ENCODE measurements around the gene ABHD12. TPM values are rescaled to one million over a fixed set of nuclear protein-coding genes. Genes with fewer than 3 reads are reported as not detected.

ABHD12 gene
- total and polyA plus RNA-seq, 2 donors (not counting 1 experiment from before 2014, with no cell fraction given) = 9.6 to 28.3 TPM

- H3K4me3 ChIP-seq (ENCODE audit: control extremely low read depth in 1 of 5, extremely low read depth in 1 of 5, insufficient read depth in 1 of 5, low read depth in 2 of 5, low read length in 4 of 5) = no peak overlapping the region
- no peak overlapping the region for H3K9ac ChIP-seq (ENCODE audit: low read length)
- H3K79me2 ChIP-seq (ENCODE audit: control insufficient read depth, insufficient read depth, low read length) = peaks cover 39% of the 10 kb centered on the region
- ChIA-PET CTCF (interaction anchor here (0.5 kb wide), 1 partner anchor 160 kb away, joined by 3 read pairs; no protein-coding TSS in a partner anchor), POLR2A (no interaction called here)
- ATAC-seq (ENCODE audit: low read depth) = no peak
- peaks cover 12% of the 10 kb centered on the region for H3K4me1 Mint-ChIP-seq
- H3K27ac ChIP-seq (ENCODE audit: low read length in 2 of 2) = no peak overlapping the region
- H3K27me3 Mint-ChIP-seq = no peaks in the 10 kb centered on the region
- peaks cover 11% of the 10 kb centered on the region for H4K20me1 ChIP-seq (ENCODE audit: control insufficient read depth, insufficient read depth, low read length, poor library complexity, severe bottlenecking)
- TF ChIP-seq, protein P1, sequence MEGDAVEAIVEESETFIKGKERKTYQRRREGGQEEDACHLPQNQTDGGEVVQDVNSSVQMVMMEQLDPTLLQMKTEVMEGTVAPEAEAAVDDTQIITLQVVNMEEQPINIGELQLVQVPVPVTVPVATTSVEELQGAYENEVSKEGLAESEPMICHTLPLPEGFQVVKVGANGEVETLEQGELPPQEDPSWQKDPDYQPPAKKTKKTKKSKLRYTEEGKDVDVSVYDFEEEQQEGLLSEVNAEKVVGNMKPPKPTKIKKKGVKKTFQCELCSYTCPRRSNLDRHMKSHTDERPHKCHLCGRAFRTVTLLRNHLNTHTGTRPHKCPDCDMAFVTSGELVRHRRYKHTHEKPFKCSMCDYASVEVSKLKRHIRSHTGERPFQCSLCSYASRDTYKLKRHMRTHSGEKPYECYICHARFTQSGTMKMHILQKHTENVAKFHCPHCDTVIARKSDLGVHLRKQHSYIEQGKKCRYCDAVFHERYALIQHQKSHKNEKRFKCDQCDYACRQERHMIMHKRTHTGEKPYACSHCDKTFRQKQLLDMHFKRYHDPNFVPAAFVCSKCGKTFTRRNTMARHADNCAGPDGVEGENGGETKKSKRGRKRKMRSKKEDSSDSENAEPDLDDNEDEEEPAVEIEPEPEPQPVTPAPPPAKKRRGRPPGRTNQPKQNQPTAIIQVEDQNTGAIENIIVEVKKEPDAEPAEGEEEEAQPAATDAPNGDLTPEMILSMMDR (IDR thresholded peaks at IDR 0.05) = no peak
- no peak for TF ChIP-seq EZH2 (IDR thresholded peaks at IDR 0.05; ENCODE audit: borderline replicate concordance, insufficient read depth, low read depth, low read length, poor library complexity, severe bottlenecking)
- no peak for DNase-seq
- no peaks in the 10 kb centered on the region for H3K9me3 ChIP-seq (ENCODE audit: control extremely low read depth in 1 of 3, control insufficient read depth in 2 of 3, insufficient read depth in 1 of 3, low read length in 2 of 3)
- peaks cover 3 to 9% of the 10 kb centered on the region in 2 experiments for H3K36me3 ChIP-seq (replicated peaks in 1 of 2; ENCODE audit: control extremely low read depth in 1 of 2, control insufficient read depth in 1 of 2, extremely low read depth in 1 of 2, insufficient read depth in 2 of 2, low read length in 1 of 2)
- WGBS (ENCODE audit: insufficient coverage) = 100% methylated on average over 3 of the region's 11 CpGs
- H2AFZ ChIP-seq (ENCODE audit: insufficient read depth, low read depth, low read length, poor library complexity, severe bottlenecking) = no peak overlapping the region
- intact Hi-C loops (cut with micrococcal nuclease) = no loop called here
- H3K4me3 Mint-ChIP-seq = no peak overlapping the region
- H3K9me3 Mint-ChIP-seq (ENCODE audit: insufficient read depth) = no peaks in the 10 kb centered on the region
- no peaks in the 10 kb centered on the region for H3K27me3 ChIP-seq (replicated peaks in 1 of 4; ENCODE audit: control extremely low read depth in 1 of 4, control insufficient read depth in 3 of 4, insufficient read depth in 4 of 4, low read length in 3 of 4)
- peaks cover 5% of the 10 kb centered on the region in 2 donors for H3K4me1 ChIP-seq (ENCODE audit: control insufficient read depth in 2 of 2, insufficient read depth in 2 of 2, low read length in 2 of 2)
- H3K4me2 ChIP-seq (replicated peaks; ENCODE audit: low read depth, low read length, poor library complexity, severe bottlenecking) = no peak overlapping the region
- H3K27ac Mint-ChIP-seq = no peak overlapping the region
Measured at GRCh38 chr20:25253606-25254275, 136.9 kb downstream of the ABHD12 start.

GRCh38 chr20:25252686-25253421, 137.8 kb downstream of the ABHD12 start:
- Histone ChIP-seq H3K36me3 (replicated peaks in 1 of 2; ENCODE audit: control extremely low read depth in 1 of 2, control insufficient read depth in 1 of 2, extremely low read depth in 1 of 2, insufficient read depth in 2 of 2, low read length in 1 of 2) (peaks cover 1 to 9% of the 10 kb centered on the region in 2 experiments), H3K27ac (ENCODE audit: low read length in 2 of 2) (no peak overlapping the region), H3K9me3 (ENCODE audit: control extremely low read depth in 1 of 3, control insufficient read depth in 2 of 3, insufficient read depth in 1 of 3, low read length in 2 of 3) (no peaks in the 10 kb centered on the region), H3K27me3 (replicated peaks in 1 of 4; ENCODE audit: control extremely low read depth in 1 of 4, control insufficient read depth in 3 of 4, insufficient read depth in 4 of 4, low read length in 3 of 4) (no peaks in the 10 kb centered on the region), H3K4me1 (ENCODE audit: control insufficient read depth in 2 of 2, insufficient read depth in 2 of 2, low read length in 2 of 2) (peaks cover 7 to 8% of the 10 kb centered on the region in 2 donors), H4K20me1 (ENCODE audit: control insufficient read depth, insufficient read depth, low read length, poor library complexity, severe bottlenecking) (peaks cover 8% of the 10 kb centered on the region), H3K4me2 (replicated peaks; ENCODE audit: low read depth, low read length, poor library complexity, severe bottlenecking) (no peak overlapping the region), H3K4me3 (ENCODE audit: control extremely low read depth in 1 of 5, extremely low read depth in 1 of 5, insufficient read depth in 1 of 5, low read depth in 2 of 5, low read length in 4 of 5) (no peak overlapping the region), H3K9ac (ENCODE audit: low read length) (no peak overlapping the region), H3K79me2 (ENCODE audit: control insufficient read depth, insufficient read depth, low read length) (peaks cover 47% of the 10 kb centered on the region), H2AFZ (ENCODE audit: insufficient read depth, low read depth, low read length, poor library complexity, severe bottlenecking) (no peak overlapping the region)
- DNase-seq (no peak), ATAC-seq (ENCODE audit: low read depth) (no peak)
- no peak overlapping the region for H3K27ac Mint-ChIP-seq
- peaks cover 17% of the 10 kb centered on the region for H3K4me1 Mint-ChIP-seq
- no peak for TF ChIP-seq EZH2 (IDR thresholded peaks at IDR 0.05; ENCODE audit: borderline replicate concordance, insufficient read depth, low read depth, low read length, poor library complexity, severe bottlenecking)
- TF ChIP-seq, protein P1 (IDR thresholded peaks at IDR 0.05) = no peak
- H3K27me3 Mint-ChIP-seq = no peaks in the 10 kb centered on the region
- ChIA-PET POLR2A (no interaction called here), CTCF (no interaction called here)
- H3K4me3 Mint-ChIP-seq = no peak overlapping the region
- intact Hi-C loops (cut with micrococcal nuclease) = no loop called here
- no peaks in the 10 kb centered on the region for H3K9me3 Mint-ChIP-seq (ENCODE audit: insufficient read depth)
- 100% methylated on average over 1 of the region's 6 CpGs for WGBS (ENCODE audit: insufficient coverage)
